Measurements from ENCODE around the gene RIOK3. TPM values are rescaled to one million over a fixed set of nuclear protein-coding genes. Genes with fewer than 3 reads are reported as not detected.
"Not testable (repeated sequence)": the region's sequence is repeated elsewhere in the genome, so short reads cannot be mapped to it uniquely, and the experiment has no call there.

The RIOK3 gene, protein sequence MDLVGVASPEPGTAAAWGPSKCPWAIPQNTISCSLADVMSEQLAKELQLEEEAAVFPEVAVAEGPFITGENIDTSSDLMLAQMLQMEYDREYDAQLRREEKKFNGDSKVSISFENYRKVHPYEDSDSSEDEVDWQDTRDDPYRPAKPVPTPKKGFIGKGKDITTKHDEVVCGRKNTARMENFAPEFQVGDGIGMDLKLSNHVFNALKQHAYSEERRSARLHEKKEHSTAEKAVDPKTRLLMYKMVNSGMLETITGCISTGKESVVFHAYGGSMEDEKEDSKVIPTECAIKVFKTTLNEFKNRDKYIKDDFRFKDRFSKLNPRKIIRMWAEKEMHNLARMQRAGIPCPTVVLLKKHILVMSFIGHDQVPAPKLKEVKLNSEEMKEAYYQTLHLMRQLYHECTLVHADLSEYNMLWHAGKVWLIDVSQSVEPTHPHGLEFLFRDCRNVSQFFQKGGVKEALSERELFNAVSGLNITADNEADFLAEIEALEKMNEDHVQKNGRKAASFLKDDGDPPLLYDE
- 51.4 and 68.1 TPM in 2 replicates for total RNA-seq

DNA sequence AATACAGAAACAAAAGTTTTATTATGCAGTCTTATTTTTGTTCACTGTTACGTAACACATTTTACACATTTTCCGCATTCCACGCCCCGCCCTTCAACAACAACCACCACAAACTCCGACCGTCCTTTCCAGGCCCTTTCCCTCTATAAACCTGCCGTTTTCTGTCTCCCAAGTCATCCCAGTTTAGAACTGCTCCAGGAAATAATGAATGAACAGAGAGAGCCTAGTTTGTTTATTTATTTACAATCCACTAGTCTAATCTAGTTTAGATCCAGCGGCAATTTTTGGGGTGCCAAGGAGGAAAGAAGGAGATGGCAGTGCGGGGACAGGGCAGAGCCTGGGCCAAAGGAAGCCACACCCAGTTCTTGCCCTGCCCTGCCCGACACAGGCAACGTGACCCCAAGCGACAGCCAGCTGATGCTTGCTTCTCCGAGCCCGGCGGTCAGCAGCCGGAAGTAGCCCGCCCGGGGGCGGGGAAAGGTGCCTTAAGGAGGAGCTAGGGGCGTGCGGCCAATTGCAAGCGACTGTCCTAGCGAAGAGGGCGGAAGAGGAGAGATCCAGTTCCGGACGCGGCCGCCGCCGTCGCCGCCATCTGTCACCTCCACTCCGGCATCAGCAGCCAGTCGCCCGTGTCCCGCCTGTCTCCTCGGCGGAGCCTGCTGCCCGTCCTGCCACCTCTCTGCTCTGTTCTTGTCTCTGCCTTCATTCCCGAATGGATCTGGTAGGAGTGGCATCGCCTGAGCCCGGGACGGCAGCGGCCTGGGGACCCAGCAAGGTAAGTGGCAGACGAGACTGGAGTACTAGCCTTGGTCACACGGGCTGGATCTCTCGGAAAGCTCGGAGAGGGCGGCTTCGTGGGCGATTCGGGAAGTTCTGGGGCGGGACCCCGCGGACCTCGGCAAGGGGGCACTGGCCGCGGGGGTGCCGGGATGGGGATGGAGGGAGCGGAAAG is at the start of gene RIOK3:
Gene RIOK3 (plus strand): TSS at position 560 of the 952 bp plus-strand sequence. CDS start 153 bp downstream, at position 713.
- peak; percentile 96 for DNase-seq

DNA sequence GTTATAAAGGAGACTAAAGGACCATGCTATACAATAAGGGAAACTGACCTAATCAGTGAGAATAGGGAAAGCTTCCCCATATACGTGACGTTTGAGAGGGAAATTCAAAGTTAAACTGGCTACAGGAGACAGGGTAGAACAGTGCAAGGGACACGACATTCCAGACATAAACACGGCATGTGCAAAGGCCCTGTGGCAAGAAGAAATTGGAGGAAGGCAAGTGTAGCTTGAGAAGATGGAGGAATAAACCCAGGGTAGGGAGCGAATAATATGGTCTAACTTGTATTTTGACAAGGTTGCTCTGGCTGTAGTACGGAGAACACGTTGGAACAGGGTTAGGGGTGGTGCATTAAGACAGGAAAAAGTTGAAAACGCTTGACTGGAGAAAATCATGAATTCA is 49.8 kb upstream of the RIOK3 start:
- DNase-seq: no peak

DNA sequence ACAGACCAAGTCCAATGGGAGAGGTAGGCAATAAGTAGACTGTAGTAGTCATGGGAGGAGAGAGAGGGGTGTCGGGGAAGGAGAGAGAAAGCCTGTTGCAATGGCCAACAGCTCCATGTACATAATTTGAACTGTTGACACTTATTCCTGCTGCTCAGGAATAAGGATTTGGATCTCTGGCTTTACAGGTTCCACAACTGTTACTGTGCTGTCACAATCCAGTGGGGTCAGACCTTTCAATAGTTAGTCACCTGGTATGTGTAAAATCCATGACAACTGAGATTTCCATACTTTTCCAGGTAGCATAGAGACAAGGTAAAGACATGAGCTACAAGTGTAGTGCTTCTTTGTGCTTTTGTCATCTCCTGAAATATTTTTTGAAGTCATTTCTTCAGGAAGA is 47.5 kb upstream of the RIOK3 start:
- no peak for DNase-seq

DNA sequence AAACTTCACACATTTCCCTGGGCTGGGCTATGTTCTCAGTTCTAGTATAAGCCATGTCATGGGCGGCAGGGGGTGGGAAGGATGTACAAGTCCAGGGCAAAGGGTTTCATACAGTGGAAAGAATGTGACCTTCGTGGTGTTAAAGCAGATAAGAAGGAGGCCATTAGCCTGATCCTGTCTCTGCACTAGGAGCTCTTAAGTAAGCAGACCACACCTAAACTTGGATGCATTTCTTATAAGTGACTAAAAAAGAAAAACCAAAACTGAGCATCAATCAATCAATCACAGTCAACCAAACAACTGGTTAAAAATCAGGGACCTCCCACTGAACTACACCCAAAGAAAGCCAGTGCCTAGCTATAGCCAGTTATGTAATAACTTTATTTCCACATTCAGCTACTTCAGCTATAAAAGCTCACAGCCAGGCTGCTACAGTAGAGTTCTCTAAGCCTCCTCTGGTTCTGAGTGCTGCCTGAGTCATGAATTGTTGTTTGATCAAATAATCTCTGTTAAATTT is 46.8 kb upstream of the RIOK3 start:
- DNase-seq: peak; percentile 26

DNA sequence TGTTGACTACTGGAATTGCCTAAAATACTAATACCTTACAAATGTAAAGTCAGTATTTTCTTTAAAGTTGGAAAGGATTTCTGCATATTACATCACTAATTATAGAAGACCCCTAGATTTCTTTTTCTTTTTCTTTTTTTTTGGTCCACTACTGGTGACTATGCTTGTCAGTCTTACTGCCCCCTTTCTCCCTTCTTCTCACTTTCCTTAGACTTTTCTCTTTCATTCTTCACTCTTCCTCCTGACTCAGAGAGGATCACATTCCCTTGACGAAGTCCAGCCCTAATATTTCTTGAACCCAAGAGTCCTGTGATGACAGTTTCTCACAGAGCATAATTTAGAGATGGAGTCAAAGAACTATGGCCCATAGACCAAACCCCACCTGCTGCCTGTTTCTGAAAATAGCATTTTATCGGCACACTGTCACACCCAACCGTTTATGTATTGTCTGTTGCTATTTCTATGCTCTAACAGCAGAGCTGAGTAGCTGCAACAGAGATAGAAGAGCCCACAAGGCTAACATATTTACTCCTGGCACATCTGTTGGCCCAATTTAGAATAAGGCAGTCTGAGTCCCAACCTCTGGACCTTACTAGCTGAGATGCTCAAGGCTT is 40.6 kb upstream of the RIOK3 start:
- DNase-seq: no peak

DNA sequence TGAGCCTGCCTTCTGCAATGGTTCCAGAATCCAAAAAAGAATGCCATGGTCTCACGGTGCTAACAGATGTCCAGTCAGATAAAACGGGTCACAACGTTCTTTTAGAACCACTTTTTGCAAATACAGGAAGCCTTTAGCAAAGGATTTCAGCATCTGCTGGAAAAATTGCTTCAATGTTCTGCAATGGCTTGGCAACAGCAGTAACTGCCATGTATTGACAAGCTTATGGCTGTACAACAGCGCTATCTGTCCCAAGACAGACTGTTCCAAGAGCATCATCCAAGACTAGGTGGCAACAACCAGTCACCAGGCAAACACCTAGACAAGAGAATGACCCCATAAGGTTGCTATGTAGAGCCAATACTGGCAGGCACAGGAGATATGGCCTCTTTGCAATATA is 37.6 kb upstream of the RIOK3 start:
- no peak for DNase-seq

DNA sequence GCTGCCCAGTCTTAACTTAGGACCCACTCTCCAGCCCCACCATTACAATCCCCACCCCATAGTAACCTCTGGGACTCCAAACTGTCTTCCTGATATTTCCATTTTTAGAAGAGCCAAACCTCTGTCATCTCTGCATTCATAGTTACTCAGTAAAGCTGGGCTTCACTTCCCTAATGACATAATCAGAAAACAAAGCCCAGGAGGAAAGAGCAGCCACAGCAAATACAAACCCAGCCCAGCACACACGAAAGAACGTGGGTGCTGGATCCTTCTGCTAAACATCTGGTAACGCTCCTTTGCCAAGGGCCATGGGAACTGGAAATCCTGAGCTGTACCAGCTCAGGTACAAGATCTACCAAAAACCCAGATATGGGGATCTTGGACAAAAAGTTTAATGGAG is 36.8 kb upstream of the RIOK3 start:
- no peak for DNase-seq

DNA sequence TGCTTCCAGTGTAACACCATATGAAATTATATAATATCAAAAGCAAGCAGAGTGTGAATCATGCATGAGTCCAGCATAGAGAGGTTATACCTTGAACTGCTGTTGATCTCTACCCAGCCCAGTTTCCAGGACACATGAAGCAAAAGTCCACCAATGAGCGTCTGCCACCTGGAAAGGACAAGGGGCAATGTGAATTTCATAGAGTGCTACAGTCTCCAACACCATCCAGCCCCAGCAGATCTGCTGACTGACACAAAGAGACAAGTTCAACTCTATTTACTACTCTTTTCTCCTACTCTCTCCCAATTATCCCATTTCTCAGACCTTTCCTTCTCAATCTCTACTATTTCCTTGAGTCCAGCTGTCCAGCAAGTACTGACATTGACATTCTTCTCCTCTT is 31.8 kb upstream of the RIOK3 start:
- DNase-seq: no peak

DNA sequence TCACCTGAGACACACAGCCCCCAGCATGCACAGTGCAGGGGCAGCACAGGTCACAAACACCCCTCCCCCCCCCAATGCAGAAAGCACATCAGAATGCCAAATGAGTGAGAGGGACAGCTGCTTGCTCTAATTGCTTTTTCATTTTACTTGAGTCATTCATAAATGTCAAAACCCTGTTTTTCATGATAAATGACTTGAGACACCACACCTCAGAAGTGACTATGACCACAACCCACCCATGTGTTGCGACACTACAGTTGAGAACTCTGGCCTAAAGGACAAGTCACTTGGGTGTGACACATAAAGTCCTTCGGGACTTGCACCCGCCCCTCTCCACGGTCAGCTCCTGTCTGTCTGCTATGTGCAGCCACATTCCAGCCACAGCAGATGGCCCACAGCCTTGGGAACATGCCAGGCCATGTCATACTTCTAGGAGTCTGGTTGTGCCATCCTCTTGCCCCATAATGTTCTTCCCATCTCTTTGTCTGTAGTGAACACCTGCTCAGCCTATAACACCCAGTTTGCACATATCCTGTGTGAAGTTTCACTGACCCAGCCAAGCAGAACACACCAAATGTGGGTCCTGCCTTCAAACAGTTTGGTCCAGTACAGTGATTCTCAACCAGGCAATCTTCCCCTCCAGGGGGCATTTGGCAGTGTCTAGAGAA is 30.2 kb upstream of the RIOK3 start:
- no peak for DNase-seq

DNA sequence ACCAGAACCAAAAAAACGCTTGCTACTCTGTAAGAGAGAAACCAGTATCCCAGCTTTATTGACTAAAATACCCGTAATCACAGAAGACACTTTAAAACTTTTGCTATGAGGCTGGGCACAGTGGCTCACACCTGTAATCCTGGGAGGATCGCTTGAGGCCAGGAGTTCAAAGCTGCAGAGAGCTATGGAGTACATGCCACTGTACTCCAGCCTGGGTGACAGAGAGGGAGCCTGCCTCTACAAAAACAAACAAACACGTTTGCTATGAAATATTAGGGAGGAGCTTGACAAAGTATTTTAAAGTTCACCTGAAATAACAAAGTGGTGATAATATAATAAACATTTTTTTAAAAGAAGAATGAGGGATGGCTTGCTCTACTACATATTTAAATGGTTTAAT is 28.5 kb upstream of the RIOK3 start:
- no peak for DNase-seq

DNA sequence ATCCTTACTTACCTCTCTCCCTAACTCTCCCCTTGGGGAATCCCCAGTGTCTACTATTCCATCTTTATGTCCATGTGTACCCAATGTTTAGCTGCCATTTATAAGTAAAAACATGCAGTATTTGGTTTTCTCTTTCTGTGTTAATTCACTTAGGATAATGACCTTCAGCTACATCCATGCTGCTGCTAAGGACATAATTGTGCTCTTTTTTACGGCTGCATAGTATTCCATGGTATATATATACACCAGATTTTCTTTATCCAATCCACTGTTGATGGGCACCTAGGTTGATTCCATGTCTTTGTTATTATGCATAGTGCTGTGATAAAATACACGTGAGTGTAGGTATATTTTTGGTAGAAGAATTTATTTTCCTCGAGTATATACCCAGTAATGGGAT is 24.3 kb upstream of the RIOK3 start:
- DNase-seq: no peak

DNA sequence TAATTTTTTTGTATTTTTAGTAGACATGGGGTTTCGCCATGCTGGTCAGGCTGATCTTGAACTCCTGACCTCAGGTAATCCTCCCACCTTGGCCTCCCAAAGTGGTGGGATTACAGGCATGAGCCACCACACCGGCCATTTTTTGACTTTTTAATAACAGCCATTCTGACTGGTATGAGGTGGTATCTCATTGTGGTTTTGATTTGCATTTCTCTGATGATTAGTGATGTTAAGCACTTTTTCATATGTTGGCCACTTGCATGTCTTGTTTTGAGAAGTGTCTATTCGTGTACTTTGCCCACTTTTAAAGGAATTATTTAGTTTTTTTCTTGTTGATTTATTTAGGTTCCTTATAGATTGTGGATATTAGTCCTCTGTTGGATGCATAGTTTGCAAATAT is 23.5 kb upstream of the RIOK3 start:
- DNase-seq: not testable (repeated sequence)

DNA sequence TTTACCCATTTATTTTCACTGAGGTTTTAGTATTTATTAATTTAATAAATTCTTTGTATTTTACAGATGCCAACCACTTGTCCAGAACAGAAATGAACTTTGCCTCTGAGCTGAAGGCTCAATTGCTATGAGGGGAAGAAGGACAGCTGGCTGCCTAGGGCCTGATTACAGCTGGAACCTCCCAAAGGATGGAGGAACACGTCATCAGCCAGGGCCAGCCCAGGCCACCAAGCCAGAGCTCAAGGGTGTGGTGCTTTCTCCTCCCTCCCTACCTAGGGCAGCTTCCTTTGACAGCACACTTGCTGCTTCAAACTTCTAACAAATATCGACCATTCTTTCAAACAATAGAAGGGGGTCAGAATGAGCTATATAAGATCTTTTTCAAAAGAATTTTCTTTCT is 19.7 kb upstream of the RIOK3 start:
- DNase-seq: no peak

DNA sequence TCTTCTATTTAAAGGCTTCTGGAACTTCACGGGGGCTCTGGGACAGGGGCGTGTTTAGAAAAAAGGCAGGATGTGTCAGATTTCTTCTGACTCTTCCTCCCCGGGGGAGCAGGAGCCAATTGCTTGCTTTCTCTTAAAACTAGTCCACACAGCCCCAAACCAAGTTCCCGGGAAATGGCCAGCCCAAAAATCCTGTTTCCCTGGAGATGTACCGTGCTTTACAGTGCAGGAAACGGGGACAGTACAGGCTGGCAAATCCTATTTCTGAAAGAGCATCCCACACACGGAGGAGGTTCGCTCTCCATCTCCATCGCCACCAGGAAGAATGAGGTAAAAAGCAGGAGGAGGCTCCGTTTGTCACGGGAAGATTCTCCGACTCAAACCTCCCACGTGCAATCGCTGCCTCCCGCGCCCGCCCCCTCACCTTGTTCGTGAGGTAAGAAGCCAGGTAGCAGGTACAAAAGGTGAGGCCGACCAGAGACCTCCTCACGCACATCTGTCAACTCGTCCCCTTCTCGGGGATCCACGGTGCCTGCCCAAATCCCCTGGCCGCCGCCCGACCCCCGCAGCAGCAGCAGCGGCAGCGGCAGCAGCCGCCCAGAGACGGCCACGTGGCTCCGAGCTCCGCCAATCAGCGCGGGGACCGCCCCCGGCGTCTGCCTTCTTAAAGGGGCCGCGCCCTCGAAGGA is 15.6 kb upstream of the RIOK3 start:
- peak; percentile 75 for DNase-seq

DNA sequence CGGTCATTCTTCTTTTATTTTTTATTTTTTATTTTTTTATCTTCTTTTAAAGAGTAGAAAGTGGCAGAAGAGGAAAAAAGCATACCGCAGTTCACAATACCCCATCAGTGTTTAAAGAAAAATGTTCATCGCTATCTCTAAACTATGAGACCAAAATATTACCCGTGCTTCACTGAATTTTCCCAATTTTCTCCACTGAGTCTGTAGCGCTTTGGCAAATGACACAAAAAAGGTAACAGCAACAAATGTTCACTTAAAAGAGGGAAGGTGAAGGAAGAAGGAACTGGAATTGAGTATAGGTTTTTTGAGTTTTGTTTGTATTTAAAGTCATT is 15.1 kb upstream of the RIOK3 start:
- DNase-seq: no peak

DNA sequence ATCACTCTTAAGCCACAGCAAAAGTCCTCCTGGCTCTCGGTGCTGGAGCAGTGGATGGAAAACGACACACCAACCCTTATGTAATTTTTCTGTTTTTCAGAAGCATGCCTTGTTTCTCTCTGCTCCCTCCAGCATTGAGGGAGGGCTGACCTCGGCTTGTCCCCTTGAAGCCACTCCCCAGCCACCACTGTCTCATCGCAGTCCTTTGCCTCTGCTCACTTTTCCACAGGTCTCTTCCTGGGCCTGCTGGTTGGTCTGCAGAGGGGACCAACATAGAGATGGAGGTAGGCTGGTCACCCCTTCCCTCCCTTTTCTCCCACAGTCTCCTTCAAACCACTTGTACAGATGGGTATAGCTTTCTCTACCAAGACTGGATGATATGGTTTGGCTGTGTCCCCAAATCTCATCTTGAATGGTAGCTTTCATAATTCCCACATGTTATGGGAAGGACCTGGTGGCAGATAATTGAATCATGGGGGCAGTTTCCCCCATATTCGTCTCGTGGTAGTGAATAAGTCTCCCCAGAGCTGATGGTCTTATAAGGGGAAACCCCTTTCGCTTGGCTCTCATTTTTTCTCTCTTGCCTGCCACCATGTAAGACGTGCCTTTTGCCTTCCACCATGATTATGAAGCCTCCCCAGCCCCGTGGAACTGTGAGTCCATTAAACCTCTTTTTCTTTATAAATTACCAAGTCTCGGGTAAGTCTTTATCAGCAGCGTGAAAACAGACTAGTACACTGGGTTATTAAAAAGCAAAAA is 14.3 kb upstream of the RIOK3 start:
- DNase-seq: no peak

DNA sequence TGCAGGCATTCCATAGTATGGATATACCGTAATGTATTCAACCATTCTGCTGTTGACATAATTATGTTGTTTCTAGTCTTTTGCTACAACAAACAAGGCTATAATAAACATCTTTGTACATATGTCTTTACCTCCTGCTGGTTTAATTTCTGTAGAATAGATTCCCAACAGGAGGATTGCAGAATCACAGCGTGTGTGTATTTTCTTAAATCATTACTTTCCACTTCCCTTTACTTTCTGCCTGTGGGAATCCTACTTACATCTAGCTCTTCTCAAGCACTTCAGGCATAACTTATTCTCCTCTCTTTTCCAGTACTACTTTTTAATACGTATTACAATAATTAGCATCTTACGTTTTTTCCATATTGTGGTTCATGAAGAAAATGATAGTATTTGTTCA is 13.0 kb upstream of the RIOK3 start:
- no peak for DNase-seq

DNA sequence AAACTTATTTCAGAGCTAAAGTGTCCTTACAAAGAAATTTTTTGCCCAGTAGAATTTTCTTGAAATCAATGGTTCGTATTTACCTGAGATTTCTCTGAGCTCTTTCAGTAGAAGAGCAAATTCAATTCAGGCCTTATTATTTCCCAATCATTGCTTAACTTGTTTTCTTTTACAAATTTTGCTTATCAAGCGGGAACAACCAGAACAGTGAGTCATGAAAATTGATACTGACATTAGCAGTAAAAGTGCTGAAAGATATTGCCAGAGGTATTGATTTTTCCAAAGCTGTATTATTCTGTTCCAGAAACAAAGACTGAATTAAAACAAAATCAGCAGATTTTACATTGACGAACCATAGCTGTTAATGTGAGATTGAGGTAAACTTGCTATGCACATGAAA is 10.1 kb upstream of the RIOK3 start:
- DNase-seq: no peak

DNA sequence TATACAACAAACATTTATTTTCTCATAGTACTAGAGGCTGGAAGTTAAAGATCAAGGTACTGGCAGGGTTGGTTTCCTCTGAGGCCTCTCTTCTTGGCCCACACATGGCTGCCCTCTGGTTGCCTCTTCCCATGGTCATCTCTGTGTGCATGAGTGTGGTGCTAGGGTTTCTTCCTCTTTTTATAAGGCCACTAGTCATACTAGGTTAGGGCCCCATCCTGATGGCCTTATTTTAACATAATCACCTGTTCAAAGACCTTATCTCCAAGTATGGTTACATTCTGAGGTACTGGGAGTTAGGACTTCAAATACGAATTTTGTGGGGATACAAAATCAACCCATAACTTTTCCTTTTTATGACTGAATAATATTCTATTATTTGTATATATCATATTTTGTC is 4.8 kb upstream of the RIOK3 start:
- no peak for DNase-seq

DNA sequence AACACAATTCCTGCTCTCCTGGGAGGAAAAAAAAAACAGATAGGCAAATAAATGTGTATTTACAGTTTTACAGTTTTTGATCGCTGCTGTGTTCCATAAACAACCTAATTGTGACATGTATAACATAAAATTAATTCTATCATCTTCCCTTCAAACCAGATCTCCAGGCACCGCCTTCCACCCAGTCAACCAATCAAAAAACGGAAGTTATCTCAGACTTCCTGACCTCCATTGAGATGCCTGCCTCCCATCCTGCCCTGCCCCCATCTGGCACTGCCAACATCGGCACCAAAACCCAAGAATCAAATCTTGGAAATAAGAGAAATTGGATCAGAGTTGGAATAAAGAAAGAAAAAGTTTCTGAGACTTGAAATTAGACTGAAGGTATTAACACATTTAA is 3.1 kb upstream of the RIOK3 start:
- peak; percentile 10 for DNase-seq

DNA sequence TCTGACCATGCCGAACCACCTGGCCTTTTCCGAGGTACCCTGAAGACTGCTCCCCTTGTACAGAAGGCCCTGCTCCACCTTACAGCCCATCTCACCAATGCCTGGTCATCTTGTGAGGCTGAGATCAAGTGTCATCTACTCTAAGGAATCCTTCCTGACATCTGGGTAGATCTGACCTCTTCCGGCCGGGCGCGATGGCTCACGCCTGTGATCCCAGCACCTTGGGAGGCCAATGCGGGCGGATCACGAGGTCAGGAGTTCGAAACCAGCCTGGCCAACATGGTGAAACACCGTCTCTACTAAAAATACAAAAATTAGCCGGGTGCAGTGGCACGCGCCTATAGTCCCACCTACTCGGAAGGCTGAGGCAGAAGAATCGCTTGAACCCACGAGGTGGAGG is 2.1 kb upstream of the RIOK3 start:
- no peak for DNase-seq
